BJ (cell line): ENCODE results near the gene SEC16A. TPM values are rescaled to one million over a fixed set of nuclear protein-coding genes. Genes with fewer than 3 reads are reported as not detected.

Source experiments
- CTCF ChIA-PET: fragments of 350-600 bp; formaldehyde crosslinking; extraction: SDS; loops from one replicate; lab custom pipeline; 2021; ENCODE audit warnings: antibody characterized with exemption, inconsistent platforms; lab: Yijun Ruan, JAX
- POLR2A ChIA-PET: fragments of 300-600 bp; sonication (Branson Sonifier 250); formaldehyde crosslinking; extraction: SDS; loops from one replicate; lab custom pipeline; 2021; ENCODE audit warnings: antibody characterized with exemption; lab: Charles Lee
- DNase-seq: peaks from one replicate; pipeline ENCODE4 v3.0.0-alpha.2; 2011; ENCODE audit warnings: low read depth
- H3K27me3 ChIP-seq: 2 replicates; pipeline ENCODE4 v1.6.0; 2011; ENCODE audit warnings: low read length; ENCODE audit not compliant: control insufficient read depth, insufficient read depth
- H3K36me3 ChIP-seq: 2 replicates; pipeline ENCODE4 v1.5.1; 2011; ENCODE audit warnings: low read length; ENCODE audit not compliant: control insufficient read depth, insufficient read depth
- H3K4me3 ChIP-seq: 2 replicates; pipeline ENCODE4 v1.5.1; 2011; ENCODE audit warnings: low read depth, mild to moderate bottlenecking, control low read depth, low read length
- CTCF ChIP-seq: IDR thresholded peaks from 2 replicates; pipeline ENCODE4 v1.5.1; 2011; ENCODE audit warnings: low read depth, mild to moderate bottlenecking, control low read depth, inconsistent platforms, low read length, moderate library complexity; ENCODE audit not compliant: insufficient read depth
- polyA plus RNA-seq: library from polyadenylated mRNA; depleted of rRNA; stranded (reverse); fragments of >200 nt; gene quantifications from 2 replicates; pipeline ENCODE4 v1.2.3, GENCODE V29; 2011

SEC16A gene
- polyA plus RNA-seq, 1 experiment, result 24.4 TPM

- Histone ChIP-seq H3K4me3 (no peak overlapping the region), H3K27me3 (no peaks in the 10 kb centered on the region), H3K36me3 (peaks cover 54% of the 10 kb centered on the region)
- POLR2A ChIA-PET, result no interaction called here
- CTCF ChIA-PET, result interaction anchor here (1.1 kb wide), 1 partner anchor 42 kb away, joined by 3 read pairs; no protein-coding TSS in a partner anchor
- DNase-seq, result no peak
- TF ChIP-seq CTCF, result no peak
Measured at GRCh38 chr9:136396219-136396515, 86.7 kb downstream of the SEC16A start.

GRCh38 chr9:136395345-136396218 lies 87.3 kb downstream of the SEC16A start:
- no peak for TF ChIP-seq CTCF
- no peak overlapping the region for H3K4me3 ChIP-seq
- CTCF ChIA-PET, result interaction anchor here (1.0 to 1.1 kb wide), 2 partner anchors 42 to 83 kb away, joined by 3 to 5 read pairs; no protein-coding TSS in a partner anchor
- no peaks in the 10 kb centered on the region for H3K27me3 ChIP-seq
- POLR2A ChIA-PET, result no interaction called here
- DNase-seq, result no peak
- H3K36me3 ChIP-seq, result peaks cover 54% of the 10 kb centered on the region

- peaks cover 55% of the 10 kb centered on the region for H3K36me3 ChIP-seq
- no peak for DNase-seq
- H3K4me3 ChIP-seq, result no peak overlapping the region
- no peaks in the 10 kb centered on the region for H3K27me3 ChIP-seq
- CTCF ChIA-PET, result interaction anchor here (1.0 kb wide), 1 partner anchor 82 kb away, joined by 5 read pairs; no protein-coding TSS in a partner anchor
- TF ChIP-seq CTCF, result no peak
- POLR2A ChIA-PET, result no interaction called here
Measured at GRCh38 chr9:136395020-136395340, 87.9 kb downstream of the SEC16A start.

GRCh38 chr9:136394312-136395019 lies 88.4 kb downstream of the SEC16A start:
- CTCF ChIA-PET, result no interaction called here
- POLR2A ChIA-PET, result no interaction called here
- H3K4me3 ChIP-seq, result no peak overlapping the region
- no peaks in the 10 kb centered on the region for H3K27me3 ChIP-seq
- no peak for TF ChIP-seq CTCF
- DNase-seq, result no peak
- H3K36me3 ChIP-seq, result peaks cover 58% of the 10 kb centered on the region

GRCh38 chr9:136393531-136393930 lies 89.3 kb downstream of the SEC16A start:
- CTCF ChIA-PET, result interaction anchor here (1.0 kb wide), 2 partner anchors 16 to 21 kb away, joined by 3 read pairs; no protein-coding TSS in a partner anchor
- POLR2A ChIA-PET, result no interaction called here
- H3K36me3 ChIP-seq, result peaks cover 63% of the 10 kb centered on the region
- H3K27me3 ChIP-seq, result no peaks in the 10 kb centered on the region
- no peak for DNase-seq
- TF ChIP-seq CTCF, result no peak
- no peak overlapping the region for H3K4me3 ChIP-seq
